ENCODE results near the gene NUP62. TPM values are rescaled to one million over a fixed set of nuclear protein-coding genes. Genes with fewer than 3 reads are reported as not detected.

Gene NUP62
- total RNA-seq, 1 experiment from 2014 or later = 91.3 TPM

GRCh38 chr19:49904136-49904535, 25.2 kb downstream of the NUP62 start:
- DNase-seq (ENCODE audit: low spot score) = no peak

- peak; percentile 84 for DNase-seq (ENCODE audit: low spot score)
These were observed 32.3 kb downstream of the NUP62 start, which contains the start of gene IL4I1 for GRCh38 chr19:49896863-49897621. Gene IL4I1, minus strand, starts transcription at chr19:49896887. Its CDS starts 727 bp downstream, at chr19:49896160.

GRCh38 chr19:49895566-49896297, 33.6 kb downstream of the NUP62 start:
- no peak for DNase-seq (ENCODE audit: low spot score)

- no peak for DNase-seq (ENCODE audit: low spot score)
These were observed 34.3 kb downstream of the NUP62 start for GRCh38 chr19:49894879-49895565.

GRCh38 chr19:49894011-49894664, 35.2 kb downstream of the NUP62 start:
- DNase-seq (ENCODE audit: low spot score) = no peak

GRCh38 chr19:49892716-49893115, 36.6 kb downstream of the NUP62 start:
- no peak for DNase-seq (ENCODE audit: low spot score)

GRCh38 chr19:49891393-49891792, 37.9 kb downstream of the NUP62 start:
- no peak for DNase-seq (ENCODE audit: low spot score)

- no peak for DNase-seq (ENCODE audit: low spot score)
These were observed 38.7 kb downstream of the NUP62 start for GRCh38 chr19:49890349-49891311.

- no peak for DNase-seq (ENCODE audit: low spot score)
These were observed 39.5 kb downstream of the NUP62 start for GRCh38 chr19:49889687-49890348.

GRCh38 chr19:49889038-49889686, 40.1 kb downstream of the NUP62 start:
- no peak for DNase-seq (ENCODE audit: low spot score)

- DNase-seq (ENCODE audit: low spot score) = no peak
These were observed 40.8 kb downstream of the NUP62 start for GRCh38 chr19:49888510-49888824.

GRCh38 chr19:49887665-49888509, 41.4 kb downstream of the NUP62 start:
- no peak for DNase-seq (ENCODE audit: low spot score)

GRCh38 chr19:49887037-49887664, 42.2 kb downstream of the NUP62 start:
- no peak for DNase-seq (ENCODE audit: low spot score)

- no peak for DNase-seq (ENCODE audit: low spot score)
These were observed 44.5 kb downstream of the NUP62 start for GRCh38 chr19:49884760-49885159.

GRCh38 chr19:49884109-49884508, 45.2 kb downstream of the NUP62 start:
- DNase-seq (ENCODE audit: low spot score) = no peak

GRCh38 chr19:49883094-49883493, 46.2 kb downstream of the NUP62 start:
- DNase-seq (ENCODE audit: low spot score) = no peak

GRCh38 chr19:49882643-49883042, 46.7 kb downstream of the NUP62 start:
- no peak for DNase-seq (ENCODE audit: low spot score)

- DNase-seq (ENCODE audit: low spot score) = no peak
These were observed 47.5 kb downstream of the NUP62 start for GRCh38 chr19:49881672-49882394.
